CD4-positive, alpha-beta T cell treated with Interleukin-17A for 4 hours (primary cell): ENCODE results near the gene APOL1.
A peak's percentile ranks its signal among the peaks of the same experiment; 100 is the strongest.
"Not testable (repeated sequence)": the region's sequence is repeated elsewhere in the genome, so short reads cannot be mapped to it uniquely, and the experiment has no call there.

Experiments
- DNase-seq: peaks from one replicate; pipeline ENCODE4 v3.0.0-alpha.2; 2020; ENCODE audit warnings: mixed read lengths

APOL1 gene, protein sequence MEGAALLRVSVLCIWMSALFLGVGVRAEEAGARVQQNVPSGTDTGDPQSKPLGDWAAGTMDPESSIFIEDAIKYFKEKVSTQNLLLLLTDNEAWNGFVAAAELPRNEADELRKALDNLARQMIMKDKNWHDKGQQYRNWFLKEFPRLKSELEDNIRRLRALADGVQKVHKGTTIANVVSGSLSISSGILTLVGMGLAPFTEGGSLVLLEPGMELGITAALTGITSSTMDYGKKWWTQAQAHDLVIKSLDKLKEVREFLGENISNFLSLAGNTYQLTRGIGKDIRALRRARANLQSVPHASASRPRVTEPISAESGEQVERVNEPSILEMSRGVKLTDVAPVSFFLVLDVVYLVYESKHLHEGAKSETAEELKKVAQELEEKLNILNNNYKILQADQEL

DNA sequence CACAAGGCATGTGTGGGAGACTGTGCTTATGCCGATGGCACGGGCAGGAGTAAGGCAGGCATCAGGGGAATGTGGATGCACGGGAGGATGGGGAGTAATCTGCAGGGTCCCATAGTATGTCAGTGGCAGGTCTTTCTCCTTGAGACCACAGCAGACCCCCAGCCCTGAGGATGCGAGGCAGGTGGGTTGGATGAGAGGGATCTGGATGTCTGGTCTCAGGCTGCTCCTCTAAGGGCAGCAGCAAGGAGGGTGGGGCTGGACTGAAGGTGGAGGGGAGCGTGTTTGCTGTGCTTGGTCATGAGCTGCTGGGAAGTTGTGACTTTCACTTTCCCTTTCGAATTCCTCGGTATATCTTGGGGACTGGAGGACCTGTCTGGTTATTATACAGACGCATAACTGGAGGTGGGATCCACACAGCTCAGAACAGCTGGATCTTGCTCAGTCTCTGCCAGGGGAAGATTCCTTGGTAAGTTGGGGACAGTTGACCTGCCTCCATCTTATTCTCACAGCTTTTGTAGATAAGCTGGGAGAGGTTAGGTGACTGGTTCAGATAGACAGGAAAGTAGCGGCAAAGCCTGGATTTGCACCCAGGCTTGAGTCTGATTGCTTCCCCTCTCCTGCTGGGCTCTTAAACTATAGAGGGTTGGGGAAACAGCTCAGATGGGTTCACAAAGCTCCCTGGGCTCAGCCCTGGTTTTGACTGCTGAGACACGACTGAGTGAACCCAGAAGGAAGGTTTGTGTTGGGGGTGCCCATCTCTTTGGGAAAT, at the start of gene APOL1:
APOL1 (plus strand) TSS at position 380 of the 769 bp plus-strand sequence. CDS start 1,823 bp downstream, outside the sequence.
- peak; percentile 66 for DNase-seq

DNA sequence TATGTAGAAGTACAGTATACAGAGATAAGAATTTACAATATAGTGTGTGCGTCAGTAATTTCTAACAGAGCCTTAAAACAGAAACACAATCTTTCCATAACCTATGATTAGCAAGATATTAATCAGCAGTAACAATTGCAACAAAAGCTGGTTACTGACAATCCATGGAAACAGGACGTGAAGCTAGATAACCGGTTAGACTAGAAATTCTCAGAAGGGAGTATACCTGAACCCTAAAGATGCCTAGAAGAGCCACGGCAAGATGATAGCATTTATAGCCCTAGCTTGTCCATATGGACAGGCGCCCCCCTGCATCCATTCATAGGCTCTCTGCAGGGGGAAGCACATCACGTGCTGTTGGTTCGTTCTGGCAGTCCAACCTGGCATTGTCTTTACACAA, 49.5 kb upstream of the APOL1 start:
- DNase-seq = not testable (repeated sequence)

DNA sequence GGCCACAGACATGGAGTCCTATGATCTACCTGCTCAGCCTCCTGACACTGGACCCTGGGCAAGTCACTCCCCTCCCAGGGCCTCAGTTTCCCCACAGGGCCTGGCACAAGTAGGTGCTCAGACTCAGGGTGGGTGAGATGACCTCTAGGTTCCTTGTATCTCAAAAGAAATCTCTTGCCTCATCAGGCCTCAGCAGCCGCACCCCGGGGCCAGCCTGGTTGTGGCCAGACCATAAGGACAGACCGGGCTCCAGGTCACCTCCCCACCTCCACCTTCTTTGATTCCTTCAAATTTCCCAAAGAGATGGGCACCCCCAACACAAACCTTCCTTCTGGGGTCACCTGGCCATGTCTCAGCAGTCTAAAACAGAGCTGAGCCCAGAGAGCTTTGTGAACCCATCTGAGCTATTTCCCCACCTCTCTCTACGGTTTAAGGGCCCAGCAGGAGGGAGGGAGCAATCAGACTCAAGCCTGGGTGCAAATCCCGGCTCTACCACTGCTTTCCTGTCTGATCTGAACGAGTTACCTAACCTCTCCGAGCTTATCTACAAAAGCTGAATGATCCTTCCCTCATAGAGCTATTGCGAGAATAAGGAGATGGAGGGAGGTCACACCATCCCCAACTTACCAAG, 48.8 kb upstream of the APOL1 start:
- no peak for DNase-seq

DNA sequence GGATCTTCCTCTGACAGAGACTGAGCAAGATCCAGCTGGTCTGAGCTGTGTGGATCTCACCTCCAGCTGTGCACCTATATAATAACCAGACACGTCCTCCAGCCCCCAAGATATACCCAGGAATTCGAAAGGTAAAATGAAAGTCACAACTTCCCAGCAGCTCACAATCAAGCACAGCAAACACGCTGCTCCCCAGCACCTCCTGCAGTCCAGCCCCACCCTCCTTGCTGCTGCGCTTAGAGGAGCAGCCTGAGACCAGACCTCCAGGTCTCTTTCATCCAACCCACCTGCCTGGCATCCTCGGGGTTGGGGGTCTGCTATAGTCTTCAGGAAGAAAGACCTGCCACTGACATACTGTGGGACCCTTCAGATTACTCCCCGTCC, 48.3 kb upstream of the APOL1 start:
- no peak for DNase-seq

DNA sequence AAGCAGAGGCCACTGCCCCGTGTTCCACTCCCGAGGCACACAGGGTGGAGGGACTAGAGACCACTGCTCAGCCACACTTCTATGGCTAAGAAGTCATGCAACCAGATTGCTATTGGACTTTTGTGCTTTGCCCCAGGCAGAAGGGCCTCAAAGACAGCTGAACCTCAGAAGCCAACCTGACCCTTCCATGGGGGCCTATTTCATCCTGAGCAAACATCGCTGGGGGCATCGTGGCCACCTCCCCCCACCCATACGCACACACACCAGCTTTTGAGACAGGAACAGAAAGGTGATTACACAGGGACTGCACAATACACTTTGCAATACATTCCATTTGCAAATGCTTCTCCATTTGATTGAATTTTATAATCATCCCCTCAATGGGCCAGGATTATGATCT, 47.4 kb upstream of the APOL1 start:
- not testable (repeated sequence) for DNase-seq

DNA sequence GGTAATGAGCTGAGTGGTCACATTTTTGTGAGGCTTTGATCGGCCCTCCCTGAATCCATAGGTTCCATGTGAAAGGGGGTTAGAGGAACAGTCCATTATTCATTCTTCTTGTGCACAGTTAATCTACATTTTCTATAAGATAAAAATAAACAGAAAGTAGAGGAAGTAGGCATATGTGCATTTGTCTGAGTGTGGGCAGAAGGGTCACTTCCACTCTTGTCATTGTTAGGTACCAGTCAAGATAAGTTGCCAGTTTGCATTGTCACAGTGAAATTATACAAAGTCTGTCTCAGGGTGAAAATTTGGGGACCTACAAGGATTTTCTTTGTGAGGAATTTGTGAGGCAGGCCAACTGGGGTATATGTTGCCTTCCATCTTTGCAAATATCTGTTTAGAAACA, 46.7 kb upstream of the APOL1 start:
- DNase-seq = no peak

DNA sequence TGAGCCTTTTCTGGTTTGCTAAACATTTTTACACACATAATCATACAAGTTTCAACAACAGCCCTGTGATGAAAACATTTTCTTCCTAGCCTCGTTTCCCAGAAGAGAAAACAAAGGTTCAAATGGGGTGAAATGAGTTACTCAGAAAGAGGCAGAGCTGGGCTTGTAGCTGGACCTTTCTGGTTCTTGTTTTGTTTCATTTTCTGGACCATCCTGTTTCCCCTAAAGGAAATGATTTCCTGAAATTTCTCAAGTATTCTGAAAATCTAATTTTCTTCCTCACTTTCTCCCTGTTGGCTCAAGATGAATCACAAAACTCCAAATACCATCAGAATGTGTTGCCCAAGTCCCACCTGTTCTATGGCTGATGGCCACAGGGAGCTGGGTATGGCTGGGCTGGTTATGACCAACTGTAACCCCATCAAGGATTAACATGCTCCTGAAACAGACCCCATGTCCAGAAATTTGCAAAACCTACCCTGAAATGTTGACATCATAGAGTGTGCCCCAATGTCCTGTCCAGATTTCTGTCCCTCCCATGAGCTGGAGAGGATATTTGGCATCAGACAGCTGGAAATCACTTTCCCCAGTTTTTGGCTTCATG, 44.7 kb upstream of the APOL1 start:
- no peak for DNase-seq

DNA sequence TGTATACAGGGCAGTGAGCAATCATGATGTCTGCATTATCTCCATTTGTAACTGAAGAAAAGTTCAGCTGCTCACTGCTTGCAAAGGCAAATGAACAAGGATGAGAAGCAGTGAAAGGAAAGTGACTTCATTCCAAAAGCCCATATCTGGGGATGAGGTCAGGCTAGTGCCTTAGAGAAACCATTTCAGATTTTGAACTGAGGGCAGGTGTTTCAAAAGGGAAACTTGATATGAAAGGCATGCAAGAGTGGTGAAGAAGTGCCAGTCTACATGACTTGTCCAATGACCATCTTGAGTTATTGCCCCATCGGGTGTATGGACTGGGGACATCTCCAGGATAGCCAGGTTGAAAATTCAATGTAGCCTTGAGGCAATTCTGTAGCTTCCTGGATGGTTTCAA, 44.0 kb upstream of the APOL1 start:
- DNase-seq = no peak

DNA sequence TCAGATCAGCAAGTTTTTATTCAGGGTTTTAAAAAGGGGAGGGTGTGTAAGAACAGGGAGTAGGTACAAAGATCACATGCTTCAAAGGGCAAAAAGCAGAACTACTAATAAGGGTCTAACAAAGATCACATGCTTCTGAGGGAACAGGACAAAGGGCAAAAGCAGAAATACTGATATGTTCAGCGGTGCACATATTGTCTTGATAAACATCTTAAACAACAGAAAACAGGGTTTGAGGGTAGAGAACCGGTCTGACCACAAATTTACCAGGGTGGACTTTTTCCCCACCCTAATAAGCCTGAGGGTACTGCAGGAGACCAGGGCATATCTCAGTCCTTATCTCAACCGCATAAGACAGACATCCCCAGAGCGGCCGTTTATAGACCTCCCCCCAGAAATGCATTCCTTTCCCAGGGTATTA, 43.4 kb upstream of the APOL1 start:
- DNase-seq = not testable (repeated sequence)

DNA sequence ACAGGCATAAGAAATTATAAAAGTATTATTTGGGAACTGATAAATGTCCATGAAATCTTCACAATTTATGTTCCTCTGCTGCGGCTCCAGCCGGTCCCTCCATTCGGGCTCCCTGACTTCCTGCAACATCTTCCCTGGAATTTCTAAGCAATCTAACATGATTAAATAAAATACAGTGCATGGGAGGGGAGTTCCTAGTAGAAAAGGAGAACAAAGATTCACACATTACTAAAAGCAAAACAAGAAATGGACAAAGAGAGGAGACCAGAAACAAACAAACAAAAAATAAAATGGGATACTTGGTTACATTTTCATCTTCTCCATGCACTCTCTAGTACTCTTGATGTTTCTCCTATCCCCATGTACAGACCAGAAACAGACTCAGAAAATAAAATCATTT, 42.7 kb upstream of the APOL1 start:
- no peak for DNase-seq

DNA sequence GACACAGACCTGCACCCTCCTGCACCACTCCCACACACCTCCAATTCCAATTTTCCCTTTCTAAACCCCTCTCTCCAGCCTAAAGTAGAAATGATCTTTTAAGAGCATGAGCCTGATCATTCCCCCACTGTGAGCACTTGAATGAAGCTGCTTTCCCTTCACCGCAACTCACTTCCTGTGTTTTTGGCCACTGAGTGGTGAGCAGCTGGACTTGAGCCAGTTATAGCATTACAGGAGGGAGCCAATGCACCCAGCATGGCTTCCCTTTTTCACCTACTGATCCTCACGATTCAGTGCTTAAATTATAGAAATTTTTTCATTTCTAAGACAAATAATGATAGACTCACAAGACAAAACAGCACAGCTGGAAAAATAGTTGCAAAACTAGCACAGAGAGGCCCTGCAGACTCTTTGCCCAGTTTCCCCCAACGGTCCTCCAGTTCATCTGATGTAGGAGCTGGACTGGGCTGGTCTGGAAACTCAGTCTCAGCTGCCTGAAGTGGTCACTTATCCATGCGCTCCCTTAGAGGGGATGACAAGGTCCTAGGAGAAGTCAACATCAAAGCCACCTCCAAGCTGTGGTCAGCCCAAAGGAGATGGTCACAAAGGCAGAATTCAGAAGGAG, 41.6 kb upstream of the APOL1 start:
- DNase-seq = no peak

DNA sequence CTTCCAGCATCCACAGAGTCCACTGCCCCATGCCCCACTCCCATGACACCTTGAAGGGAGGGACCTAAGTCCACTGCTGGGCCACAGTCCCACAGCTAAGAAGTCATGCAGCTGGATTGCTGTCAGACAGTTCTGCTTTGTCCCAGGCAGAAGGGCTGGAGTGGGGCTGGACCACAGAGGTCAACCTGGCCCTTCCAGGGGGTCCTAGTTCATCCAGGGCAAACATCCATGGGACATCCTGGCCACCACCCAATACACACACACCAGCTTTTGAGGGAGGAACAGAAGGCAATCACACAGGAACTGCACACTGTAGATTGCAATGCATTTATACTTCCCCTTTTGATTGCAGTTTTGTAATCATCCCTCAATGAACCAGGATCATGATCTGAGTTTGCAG, 40.0 kb upstream of the APOL1 start:
- no peak for DNase-seq

DNA sequence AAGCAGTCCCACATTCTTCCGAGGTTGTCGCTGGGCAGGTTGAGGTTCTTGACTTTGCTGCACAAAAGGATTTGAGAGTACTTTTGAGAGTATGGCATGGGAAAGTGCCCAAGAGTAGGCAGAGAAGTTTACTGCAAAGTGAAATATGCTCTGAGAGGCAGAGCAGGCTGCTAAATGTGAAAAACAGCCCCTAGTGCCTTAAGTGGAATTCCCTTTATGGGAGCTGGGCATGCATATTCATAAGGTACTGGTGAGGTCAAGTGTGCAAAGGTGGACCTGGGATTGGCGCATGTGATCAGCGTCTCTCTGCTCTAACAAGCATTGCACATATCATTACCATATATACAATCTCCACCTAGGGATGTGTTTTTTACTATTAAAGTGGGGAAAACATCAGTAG, 39.3 kb upstream of the APOL1 start:
- DNase-seq = no peak

DNA sequence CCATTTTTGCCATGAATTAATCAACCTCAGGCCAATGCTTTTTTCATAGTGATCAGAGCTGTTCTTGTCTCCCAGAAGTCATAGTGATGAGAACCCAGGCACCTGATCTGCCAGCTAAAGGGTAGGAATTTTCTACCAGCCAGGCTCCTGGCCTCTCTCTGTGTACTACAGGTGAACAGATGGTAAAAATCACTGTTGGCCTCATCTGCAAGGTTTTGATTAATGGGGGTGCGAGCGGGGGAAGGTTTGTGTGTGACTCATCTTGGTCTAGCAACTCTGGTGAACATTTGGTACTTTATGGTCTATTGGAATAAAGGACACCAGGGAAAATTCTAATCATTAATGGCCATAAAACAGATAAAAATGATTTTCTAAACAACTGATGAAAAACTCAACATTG, 37.0 kb upstream of the APOL1 start:
- no peak for DNase-seq

DNA sequence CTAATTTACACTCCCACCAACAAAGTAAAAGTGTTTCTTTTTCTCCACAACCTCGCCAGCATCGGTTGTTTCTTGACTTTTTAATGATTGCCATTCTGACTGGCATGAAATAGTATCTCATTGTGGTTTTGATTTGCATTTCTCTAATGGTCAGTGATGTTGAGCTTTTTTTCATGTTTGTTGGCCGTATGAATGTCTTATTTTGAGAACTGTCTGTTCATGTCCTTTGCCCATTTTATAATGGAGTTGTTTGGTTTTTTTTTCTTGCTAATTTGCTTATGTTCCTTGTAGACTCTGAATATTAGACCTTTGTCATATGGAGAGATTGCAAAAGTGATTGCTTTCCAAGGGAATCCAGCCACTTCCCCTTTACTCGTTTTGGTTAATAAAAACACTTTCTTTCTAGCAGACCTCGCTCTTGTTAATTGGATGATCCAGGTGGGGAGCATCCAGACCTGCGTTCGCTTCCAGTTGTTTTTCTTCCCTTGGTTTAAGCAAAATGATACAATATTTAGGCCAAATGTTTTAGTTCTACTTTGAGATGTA, 34.2 kb upstream of the APOL1 start:
- DNase-seq = no peak

DNA sequence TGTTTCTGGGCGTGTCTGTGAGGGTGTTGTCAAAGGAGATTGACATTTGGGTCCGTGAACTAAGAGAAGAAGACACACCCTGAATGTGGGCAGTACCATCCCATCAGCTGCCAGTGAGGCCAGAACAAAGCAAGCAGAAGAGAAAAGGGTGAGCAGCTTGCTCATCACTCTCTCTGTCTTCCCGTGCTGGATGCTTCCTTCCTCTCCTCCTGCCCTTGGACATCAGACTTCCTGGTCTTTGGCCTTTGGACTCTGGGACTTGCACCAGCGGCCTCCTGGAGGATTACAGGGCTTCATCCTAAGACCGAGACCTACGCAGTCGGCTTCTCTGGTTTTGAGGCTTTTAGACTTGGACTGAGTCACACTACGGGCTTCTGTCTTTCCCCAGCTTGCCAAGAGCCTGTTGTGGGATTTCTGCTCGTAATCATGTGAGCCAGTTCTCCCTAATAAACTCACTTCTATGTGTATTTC, 32.4 kb upstream of the APOL1 start:
- DNase-seq = no peak

DNA sequence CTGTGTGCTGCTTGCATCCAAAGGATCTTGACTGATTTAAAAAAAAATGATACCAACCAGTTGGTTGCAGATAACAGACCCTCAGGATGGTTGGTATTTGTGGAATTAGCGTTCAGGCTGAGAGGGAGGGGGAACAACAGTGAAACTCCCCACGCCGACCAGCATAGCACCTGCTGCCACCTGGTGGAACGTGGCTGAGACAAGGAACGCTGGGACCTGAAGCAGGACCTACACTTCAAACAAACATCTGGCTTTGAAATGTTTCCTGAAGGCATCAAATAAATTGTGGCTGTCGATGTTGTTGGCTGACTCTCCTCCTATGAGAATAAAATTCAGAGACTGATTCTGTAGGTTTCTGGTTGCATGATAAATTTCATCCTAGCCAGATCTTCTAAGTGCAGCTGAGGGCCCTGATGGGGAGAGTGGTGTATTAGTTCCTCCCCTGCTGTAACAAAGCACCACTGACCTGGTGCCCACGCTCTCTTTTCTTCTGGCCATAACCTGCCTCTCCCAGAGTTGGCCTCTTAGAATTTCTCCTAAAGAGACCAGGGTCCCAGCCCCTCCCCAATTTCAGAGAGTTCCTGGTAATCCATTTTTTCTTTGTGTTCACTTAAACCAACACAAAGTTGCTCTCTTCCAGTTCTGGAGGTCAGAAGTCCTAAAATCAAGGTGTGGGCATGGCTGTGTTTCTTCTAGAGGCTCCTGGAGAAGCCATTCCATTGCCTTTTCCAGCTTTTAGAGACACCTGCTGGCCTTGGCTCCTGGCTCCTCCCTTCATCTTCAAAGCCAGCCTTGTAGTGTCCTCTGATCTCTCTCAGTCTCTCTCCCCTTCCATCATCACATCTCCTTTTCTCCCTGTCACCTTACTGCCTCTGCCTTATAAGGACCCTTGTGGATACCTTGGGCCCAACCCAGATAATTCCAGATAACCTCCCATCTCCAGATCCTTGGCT, 30.9 kb upstream of the APOL1 start:
- peak; percentile 72 for DNase-seq

DNA sequence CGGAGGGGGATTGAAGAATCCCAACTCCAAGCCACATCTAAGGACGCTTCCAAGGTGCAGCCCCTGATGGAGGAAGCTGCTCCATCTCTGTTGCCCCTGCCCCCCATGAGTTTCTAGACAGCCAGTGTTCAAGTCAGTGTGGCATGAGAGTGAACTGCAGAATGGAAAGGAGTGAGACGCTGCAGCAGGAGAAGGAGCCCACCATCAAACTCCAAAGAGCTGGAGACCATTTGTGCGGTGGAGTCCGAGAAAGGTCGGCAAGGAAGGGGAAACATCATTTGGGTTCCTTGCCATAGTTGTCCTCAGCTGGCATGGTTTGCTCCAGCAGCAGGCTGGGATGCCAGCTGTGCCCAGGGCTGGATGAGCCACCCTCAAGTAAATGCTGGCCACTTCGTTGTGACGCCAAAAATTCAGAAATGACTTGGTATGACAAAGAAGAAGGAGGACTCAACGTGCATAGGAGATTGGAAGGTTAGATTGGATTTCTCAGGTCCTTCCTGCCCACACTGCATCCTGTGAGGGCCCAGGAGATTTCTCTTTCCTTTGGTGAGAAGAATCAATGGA, 30.0 kb upstream of the APOL1 start:
- no peak for DNase-seq

DNA sequence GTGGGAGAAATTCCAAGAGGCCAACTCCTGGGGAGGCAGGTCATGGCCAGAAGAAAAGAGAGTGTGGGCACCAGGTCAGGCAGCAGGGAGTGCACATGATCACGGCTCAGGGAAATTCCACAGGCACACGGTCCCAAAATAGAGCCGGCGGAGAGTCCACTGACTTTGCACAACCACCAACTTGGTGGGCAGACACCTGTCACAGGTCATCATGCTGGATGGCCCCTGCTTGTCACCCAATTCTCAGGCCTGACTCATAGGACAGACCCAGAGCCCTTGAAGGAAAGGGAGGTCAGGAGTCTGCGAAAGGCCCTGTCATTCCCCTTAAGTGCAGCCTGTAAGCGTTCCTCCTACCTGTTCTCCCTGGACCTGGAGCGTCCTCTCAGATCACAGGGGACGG, 29.4 kb upstream of the APOL1 start:
- DNase-seq = no peak

DNA sequence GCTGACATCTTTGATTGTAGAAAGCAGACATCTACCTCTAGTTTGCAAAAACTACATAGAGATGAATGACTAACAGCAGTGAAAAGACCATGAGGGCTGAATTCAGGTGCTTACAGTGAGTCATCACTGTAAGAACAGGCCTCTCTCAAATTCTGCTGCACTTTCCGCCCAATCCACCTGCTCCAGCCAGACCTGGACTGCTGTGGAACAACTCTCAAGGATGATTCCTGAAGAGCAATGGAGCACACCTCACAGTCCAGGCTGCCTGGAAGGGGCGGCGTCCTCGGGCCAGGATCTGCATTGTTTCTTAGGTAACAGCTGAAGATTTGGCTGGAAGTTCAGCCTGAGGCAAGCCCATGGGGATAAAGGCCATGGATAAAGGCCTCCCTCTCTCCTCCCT, 28.7 kb upstream of the APOL1 start:
- no peak for DNase-seq
